Lower leg skin (tissue), 3 donors: Measurements from ENCODE around the gene RAD51B.

Experiments used
- POLR2A ChIP-seq, 2 donors: fragments of 450-650 bp; IDR thresholded peaks; one replicate each; pipeline ENCODE4 v1.6.1; 2016 to 2017; ENCODE audit warnings: antibody characterized with exemption in 2 of 2, mild to moderate bottlenecking in 1 of 2, moderate library complexity in 1 of 2
- TF ChIP-seq, protein P1 (sequence below), 3 donors: fragments of 450-650 bp; IDR thresholded peaks; one replicate each; pipeline ENCODE4 v1.5.1; 2016; ENCODE audit warnings: antibody characterized with exemption in 3 of 3, mild to moderate bottlenecking in 3 of 3, moderate library complexity in 2 of 3

DNA sequence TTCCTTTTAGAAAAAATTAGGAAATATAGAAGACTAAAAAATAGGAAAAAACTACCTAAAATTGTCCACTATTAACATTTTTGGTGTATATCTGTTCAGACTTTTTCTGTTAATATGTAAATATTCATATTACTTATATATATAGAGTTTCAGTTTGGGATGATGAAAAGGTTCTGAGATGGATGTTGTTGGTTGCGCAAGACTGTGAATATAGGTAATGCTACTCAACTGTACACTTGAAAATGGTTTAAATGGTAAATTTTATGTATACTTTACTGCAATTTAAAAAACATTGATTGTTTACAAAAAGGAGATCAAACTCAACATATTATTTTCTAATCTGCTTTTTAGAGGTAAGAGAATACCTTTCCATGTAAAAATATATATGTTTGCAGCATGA is 200.9 kb downstream of the RAD51B start:
- TF ChIP-seq, protein P1, sequence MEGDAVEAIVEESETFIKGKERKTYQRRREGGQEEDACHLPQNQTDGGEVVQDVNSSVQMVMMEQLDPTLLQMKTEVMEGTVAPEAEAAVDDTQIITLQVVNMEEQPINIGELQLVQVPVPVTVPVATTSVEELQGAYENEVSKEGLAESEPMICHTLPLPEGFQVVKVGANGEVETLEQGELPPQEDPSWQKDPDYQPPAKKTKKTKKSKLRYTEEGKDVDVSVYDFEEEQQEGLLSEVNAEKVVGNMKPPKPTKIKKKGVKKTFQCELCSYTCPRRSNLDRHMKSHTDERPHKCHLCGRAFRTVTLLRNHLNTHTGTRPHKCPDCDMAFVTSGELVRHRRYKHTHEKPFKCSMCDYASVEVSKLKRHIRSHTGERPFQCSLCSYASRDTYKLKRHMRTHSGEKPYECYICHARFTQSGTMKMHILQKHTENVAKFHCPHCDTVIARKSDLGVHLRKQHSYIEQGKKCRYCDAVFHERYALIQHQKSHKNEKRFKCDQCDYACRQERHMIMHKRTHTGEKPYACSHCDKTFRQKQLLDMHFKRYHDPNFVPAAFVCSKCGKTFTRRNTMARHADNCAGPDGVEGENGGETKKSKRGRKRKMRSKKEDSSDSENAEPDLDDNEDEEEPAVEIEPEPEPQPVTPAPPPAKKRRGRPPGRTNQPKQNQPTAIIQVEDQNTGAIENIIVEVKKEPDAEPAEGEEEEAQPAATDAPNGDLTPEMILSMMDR (IDR thresholded peaks at IDR 0.05): no peak
- no peak for TF ChIP-seq POLR2A (IDR thresholded peaks at IDR 0.05)
